Psoas muscle (tissue), 8 donors: ENCODE measurements around the gene THADA. TPM values are rescaled to one million over a fixed set of nuclear protein-coding genes. Genes with fewer than 3 reads are reported as not detected.

Experiments used
- ATAC-seq, 4 donors: fragments of 200-7000 bp; cut with Tn5 transposase; one replicate each; pipeline ENCODE4 v1.9.1; 2020; ENCODE audit warnings: moderate library complexity in 3 of 4, mild to moderate bottlenecking in 2 of 4
- DNase-seq, 2 donors: peaks; one replicate each; pipeline ENCODE4 v3.0.0-alpha.2; 2020
- H3K27ac ChIP-seq: fragments of 200-600 bp; one replicate; pipeline ENCODE4 v1.8.0; 2022
- H3K27me3 ChIP-seq, 3 donors: fragments of 200-600 bp in 1 of 3; one replicate each; pipeline versions ENCODE4 v1.6.1 to v1.8.0; 2013 to 2022; ENCODE audit warnings: low read length in 2 of 3, mild to moderate bottlenecking in 2 of 3, moderate library complexity in 1 of 3; ENCODE audit not compliant: insufficient read depth in 3 of 3
- H3K36me3 ChIP-seq, 2 donors: fragments of 200-600 bp in 1 of 2; one replicate each; pipeline versions ENCODE4 v1.6.1 to v1.8.0; 2013 to 2022; ENCODE audit warnings: low read depth in 1 of 2, mild to moderate bottlenecking in 1 of 2, moderate library complexity in 1 of 2; ENCODE audit not compliant: insufficient read depth in 1 of 2
- H3K4me1 ChIP-seq: fragments of 200-600 bp; one replicate; pipeline ENCODE4 v1.8.0; 2022
- H3K4me3 ChIP-seq: fragments of 200-600 bp; one replicate; pipeline ENCODE4 v1.8.0; 2022; ENCODE audit warnings: mild to moderate bottlenecking
- H3K9me3 ChIP-seq: fragments of 200-600 bp; one replicate; pipeline ENCODE4 v1.8.0; 2022
- WGBS, 3 donors: extraction: QIAGEN DNeasy Blood & Tissue Kit; methylation state at CpG; one replicate each; pipeline versions ENCODE4 v1.1.6 to v1.1.7; 2013; 5-methylcytosine and 5-hydroxymethylcytosine counted together
- intact Hi-C, 2 donors: fragments of 100-400 bp; cut with DNase I; formaldehyde crosslinking; loops; one replicate each; pipeline versions ENCODE4 v1.11.0 to v1.14.2; 2022
- polyA plus RNA-seq, 3 donors: library from polyadenylated mRNA; stranded (reverse); fragments of 200-250 nt; gene quantifications; one replicate each; pipeline ENCODE4 v1.2.3, GENCODE V29; 2013
- total RNA-seq, 4 donors: library from RNA; stranded (reverse); fragmentation: NEBNext Ultra II Directional in 2 of 4; extraction: Animal tissue kit (Norgen Biotek cat#: 25700) in 2 of 4; gene quantifications; one replicate each; pipeline versions ENCODE4 v1.2.1 to v1.2.4, GENCODE V29; 2021 to 2023
- TF ChIP-seq, protein P1 (sequence below): fragments of 200-600 bp; IDR thresholded peaks from one replicate; pipeline ENCODE4 v1.8.0; 2022; ENCODE audit warnings: antibody characterized with exemption
- donor health status: healthy with polysubstance abuse.
- donor health status: DM: no; HTN: no; CAD: no; lungs with moderate emphysema.
- donor health status: Bipolar disorder and iron deficiency.
- donor health status: healthy.
- donor health status: DM: yes; HTN: yes; CAD: no.
- donor health status: DM: no; HTN: no; CAD: no.
- donor health status: DM: no; HTN: no; CAD: no.
- donor health status: DM: yes; HTN: yes; CAD: no.

Gene THADA
- total and polyA plus RNA-seq, 7 donors: 8.1 to 17.4 (median 11.6) TPM

DNA sequence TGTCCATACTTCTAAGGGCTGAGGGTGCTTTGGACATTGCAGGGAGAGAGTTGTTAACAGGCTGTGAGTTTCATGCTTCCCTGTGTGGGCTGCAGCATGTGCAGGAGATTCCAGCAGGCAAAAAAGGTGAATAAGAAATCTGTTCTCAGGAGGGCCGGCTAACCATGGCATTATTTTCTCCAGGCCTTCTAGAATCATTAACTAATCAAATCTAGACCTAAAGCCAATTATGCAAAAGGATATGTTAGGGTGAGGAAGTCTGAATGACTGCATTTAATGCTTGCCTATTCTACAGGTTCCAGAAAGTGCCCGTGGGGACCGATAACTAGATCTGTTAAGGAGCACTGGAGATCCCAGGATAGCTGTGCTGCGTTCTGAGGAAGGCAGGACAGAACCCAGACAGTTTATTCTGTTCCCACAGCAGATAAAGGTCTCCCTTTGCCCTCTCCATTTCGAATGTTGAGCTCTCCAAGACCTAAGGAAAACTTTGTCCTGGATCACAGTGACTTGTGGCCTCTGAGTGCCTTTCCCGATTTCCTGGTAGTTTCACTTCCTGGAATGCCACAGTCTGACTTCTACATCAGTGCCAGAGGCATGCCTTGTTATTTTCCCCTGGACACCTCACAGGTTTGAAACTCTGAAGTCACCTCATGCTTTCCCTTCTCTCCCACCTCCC lies 319.4 kb downstream of the THADA start:
- intact Hi-C loops: no loop called here
- 50 to 61% (median 60%) methylated on average over 6 of the region's 6 CpGs for WGBS, 3 donors
- TF ChIP-seq, protein P1, sequence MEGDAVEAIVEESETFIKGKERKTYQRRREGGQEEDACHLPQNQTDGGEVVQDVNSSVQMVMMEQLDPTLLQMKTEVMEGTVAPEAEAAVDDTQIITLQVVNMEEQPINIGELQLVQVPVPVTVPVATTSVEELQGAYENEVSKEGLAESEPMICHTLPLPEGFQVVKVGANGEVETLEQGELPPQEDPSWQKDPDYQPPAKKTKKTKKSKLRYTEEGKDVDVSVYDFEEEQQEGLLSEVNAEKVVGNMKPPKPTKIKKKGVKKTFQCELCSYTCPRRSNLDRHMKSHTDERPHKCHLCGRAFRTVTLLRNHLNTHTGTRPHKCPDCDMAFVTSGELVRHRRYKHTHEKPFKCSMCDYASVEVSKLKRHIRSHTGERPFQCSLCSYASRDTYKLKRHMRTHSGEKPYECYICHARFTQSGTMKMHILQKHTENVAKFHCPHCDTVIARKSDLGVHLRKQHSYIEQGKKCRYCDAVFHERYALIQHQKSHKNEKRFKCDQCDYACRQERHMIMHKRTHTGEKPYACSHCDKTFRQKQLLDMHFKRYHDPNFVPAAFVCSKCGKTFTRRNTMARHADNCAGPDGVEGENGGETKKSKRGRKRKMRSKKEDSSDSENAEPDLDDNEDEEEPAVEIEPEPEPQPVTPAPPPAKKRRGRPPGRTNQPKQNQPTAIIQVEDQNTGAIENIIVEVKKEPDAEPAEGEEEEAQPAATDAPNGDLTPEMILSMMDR: no peak

DNA sequence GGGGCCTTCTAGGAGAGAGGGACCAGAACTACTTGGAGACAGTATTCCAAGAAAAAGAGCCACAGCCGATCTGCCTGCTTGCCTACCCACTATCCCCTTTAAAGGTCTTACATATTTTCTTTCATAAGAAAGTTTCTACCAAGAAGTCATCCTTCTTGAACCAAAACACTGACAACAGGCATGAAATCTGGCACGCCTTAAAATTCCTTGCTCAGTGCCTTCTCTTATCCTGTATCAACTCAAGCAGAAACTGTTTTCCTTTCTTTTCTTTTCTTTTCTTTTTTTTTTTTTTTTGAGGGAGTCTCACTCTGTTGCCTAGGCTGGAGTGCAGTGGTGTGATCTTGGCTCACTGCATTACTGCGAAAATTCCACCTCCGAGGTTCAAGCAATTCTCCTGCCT lies 321.1 kb downstream of the THADA start:
- DNase-seq (no peak), ATAC-seq (no peak)
- Histone ChIP-seq H3K27ac (no peak overlapping the region), H3K27me3 (no peaks in the 10 kb centered on the region), H3K9me3 (no peaks in the 10 kb centered on the region), H3K36me3 (peaks cover 0 to 6% of the 10 kb centered on the region in 2 donors), H3K4me1 (peaks cover 26% of the 10 kb centered on the region), H3K4me3 (no peak overlapping the region)
- TF ChIP-seq, protein P1: no peak
- WGBS, 3 donors: 91 to 96% (median 93%) methylated on average over 4 of the region's 4 CpGs
- intact Hi-C loops: no loop called here

More for the DNA sequence above, 319.4 kb downstream of the THADA start:
- Histone ChIP-seq H3K36me3 (peaks cover 0 to 6% of the 10 kb centered on the region in 2 donors), H3K4me3 (no peak overlapping the region), H3K27me3 (no peaks in the 10 kb centered on the region), H3K27ac (peak overlapping the region; percentile 30), H3K9me3 (no peaks in the 10 kb centered on the region), H3K4me1 (peaks cover 20% of the 10 kb centered on the region)
- DNase-seq (no peak), ATAC-seq (no peak)

DNA sequence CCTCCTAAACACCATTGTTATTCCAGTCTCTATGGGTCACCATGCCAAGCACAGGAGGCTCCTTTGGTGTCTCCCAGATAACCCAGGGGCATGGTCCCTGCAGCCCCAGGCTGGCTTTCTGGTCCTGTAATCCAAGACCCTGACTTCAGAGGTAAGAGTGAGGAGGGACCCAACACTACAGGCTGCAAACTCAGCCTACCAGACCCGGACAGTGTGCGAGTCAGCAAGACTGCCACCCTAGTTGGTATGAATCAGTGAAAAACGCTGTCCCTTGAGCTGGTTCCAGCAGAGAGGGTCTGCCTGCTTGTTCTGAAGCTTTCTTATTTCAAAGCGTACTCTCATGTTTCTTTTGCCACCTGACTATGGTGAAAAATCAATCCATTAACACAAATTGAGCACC lies 321.8 kb downstream of the THADA start:
- ATAC-seq (no peak), DNase-seq (no peak)
- Histone ChIP-seq H3K36me3 (no peaks in the 10 kb centered on the region), H3K27ac (no peak overlapping the region), H3K9me3 (no peaks in the 10 kb centered on the region), H3K4me3 (no peak overlapping the region), H3K4me1 (peaks cover 32% of the 10 kb centered on the region), H3K27me3 (no peaks in the 10 kb centered on the region)
- TF ChIP-seq, protein P1: no peak
- intact Hi-C loops: no loop called here
- 77 to 85% (median 82%) methylated on average over 4 of the region's 4 CpGs for WGBS, 3 donors

DNA sequence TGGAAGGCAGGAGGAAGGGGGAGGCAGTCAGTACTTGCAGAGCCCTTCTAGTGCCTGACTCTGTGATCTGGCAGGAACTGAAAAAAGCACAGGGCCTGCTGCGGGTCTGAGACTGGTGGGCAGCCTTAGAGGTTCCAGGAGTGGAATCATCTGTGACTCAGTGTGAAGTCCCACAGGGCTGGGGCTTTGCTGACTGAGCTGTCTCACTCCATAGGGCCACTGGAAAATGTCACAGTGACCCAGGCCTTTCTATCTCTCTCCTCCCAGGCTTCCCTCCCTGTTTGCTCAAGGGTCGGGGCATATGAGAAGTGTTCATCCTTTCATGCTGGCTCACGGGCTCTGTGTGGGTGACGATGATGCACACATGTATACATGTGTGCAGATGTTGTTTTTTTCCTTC lies 322.3 kb downstream of the THADA start:
- ATAC-seq (no peak), DNase-seq (no peak)
- no peak overlapping the region for H3K27ac ChIP-seq
- peaks cover 29% of the 10 kb centered on the region for H3K4me1 ChIP-seq
- TF ChIP-seq, protein P1: no peak
- 68 to 80% (median 74%) methylated on average over 4 of the region's 4 CpGs for WGBS, 3 donors
- no peaks in the 10 kb centered on the region for H3K27me3 ChIP-seq
- H3K4me3 ChIP-seq: no peak overlapping the region
- H3K36me3 ChIP-seq: no peaks in the 10 kb centered on the region
- H3K9me3 ChIP-seq: no peaks in the 10 kb centered on the region
- intact Hi-C loops: no loop called here
